Upper lobe of left lung (tissue), 6 donors: Measurements from ENCODE around the gene KLK1. TPM values are rescaled to one million over a fixed set of nuclear protein-coding genes. Genes with fewer than 3 reads are reported as not detected.

ENCODE experiments used
- ATAC-seq, 2 donors: fragments of 200-7000 bp; cut with Tn5 transposase; one replicate each; pipeline ENCODE4 v1.9.1; 2022; ENCODE audit warnings: mild to moderate bottlenecking in 2 of 2, moderate library complexity in 2 of 2; ENCODE audit not compliant: low FRiP score in 2 of 2
- DNase-seq, 2 donors: peaks; one replicate each; pipeline ENCODE4 v3.0.0-alpha.2; 2019 to 2020
- H3K27ac ChIP-seq, 4 donors: fragments of 200-600 bp; sonication (generic); one replicate each; pipeline ENCODE4 v1.5.1; 2016 to 2019
- H3K27me3 ChIP-seq, 4 donors: fragments of 200-600 bp; sonication (generic); one replicate each; pipeline ENCODE4 v1.5.1; 2017 to 2019
- H3K36me3 ChIP-seq, 4 donors: fragments of 200-600 bp; sonication (generic); one replicate each; pipeline ENCODE4 v1.5.1; 2016 to 2019
- H3K4me1 ChIP-seq, 4 donors: fragments of 200-600 bp; sonication (generic); one replicate each; pipeline ENCODE4 v1.5.1; 2018 to 2019
- H3K4me3 ChIP-seq, 4 donors: fragments of 200-600 bp; sonication (generic); one replicate each; pipeline ENCODE4 v1.5.1; 2017 to 2019; ENCODE audit warnings: mild to moderate bottlenecking in 2 of 4, moderate library complexity in 1 of 4
- H3K9me3 ChIP-seq, 4 donors: fragments of 200-600 bp; sonication (generic); one replicate each; pipeline ENCODE4 v1.5.1; 2018 to 2019
- EP300 ChIP-seq, 4 donors: sonication (generic); formaldehyde crosslinking; IDR thresholded peaks; one replicate each; pipeline ENCODE4 v1.5.1; 2017; ENCODE audit warnings: antibody characterized with exemption in 4 of 4, control low read depth in 2 of 4
- POLR2A ChIP-seq, 4 donors: fragments of 450-650 bp; IDR thresholded peaks; one replicate each; pipeline ENCODE4 v1.5.1; 2016 to 2017; ENCODE audit warnings: antibody characterized with exemption in 4 of 4, mild to moderate bottlenecking in 2 of 4
- POLR2AphosphoS5 ChIP-seq, 2 donors: sonication (generic); formaldehyde crosslinking; IDR thresholded peaks; one replicate each; pipeline ENCODE4 v1.5.1; 2017; ENCODE audit warnings: antibody characterized with exemption in 2 of 2
- WGBS, 2 donors: methylation state at CpG; one replicate each; pipeline ENCODE4 v1.1.5; 2017 to 2018; 5-methylcytosine and 5-hydroxymethylcytosine counted together
- total RNA-seq, 6 donors: library from RNA; depleted of rRNA in 4 of 6; stranded (reverse); fragments of >200 nt in 4 of 6; gene quantifications; one replicate each; pipeline versions ENCODE4 v1.1.0 to v1.2.1, GENCODE V29; 2016 to 2021
- TF ChIP-seq, protein P1 (sequence below), 6 experiments: fragments of 450-650 bp in 4 of 6; fragments of 200-600 bp in 2 of 6; sonication (generic) in 2 of 6; IDR thresholded peaks; one replicate each; pipeline ENCODE4 v1.5.1; 2016 to 2019; ENCODE audit warnings: antibody characterized with exemption in 6 of 6
- donor health status: DM: no; HTN: no; CAD: no; lungs with moderate emphysema.
- donor health status: DM: no; HTN: yes; CAD: no; lungs with severe emphysema.

KLK1 gene
- total RNA-seq, 6 donors from 2014 or later, result 1.3 to 3.3 (median 2.0) TPM; not detected in 3

DNA sequence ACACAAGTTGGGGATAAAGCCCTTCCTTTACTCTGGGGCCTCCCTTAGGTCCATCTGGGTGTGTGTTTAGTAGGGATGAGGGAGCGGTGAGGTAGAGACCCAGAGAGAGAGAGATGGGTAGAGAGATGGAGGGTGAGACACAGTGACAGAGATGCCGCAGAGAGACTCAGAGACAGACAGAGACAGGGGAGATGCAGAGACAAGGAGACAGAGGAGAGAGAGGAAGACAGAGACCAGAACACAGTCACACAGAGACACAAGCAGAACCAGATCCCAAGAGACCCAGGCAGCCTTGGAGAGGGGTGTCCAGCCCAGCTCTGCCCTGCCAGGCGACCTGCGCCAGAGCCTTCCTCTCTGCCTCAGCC lies 2.4 kb downstream of the KLK1 start:
- no peak for DNase-seq
- H3K9me3 ChIP-seq, result no peaks in the 10 kb centered on the region
- TF ChIP-seq POLR2AphosphoS5 (IDR thresholded peaks at IDR 0.05), result no peak
- peaks cover 0 to 38% (median 12%) of the 10 kb centered on the region in 4 donors for H3K27me3 ChIP-seq
- peaks cover 0 to 13% (median 8%) of the 10 kb centered on the region in 4 donors for H3K4me1 ChIP-seq
- H3K27ac ChIP-seq, result no peak overlapping the region
- H3K4me3 ChIP-seq, result no peak overlapping the region
- WGBS, 2 donors, result 47 to 61% methylated on average over 3 to 4 of the region's 4 CpGs
- no peak for ATAC-seq
- no peaks in the 10 kb centered on the region for H3K36me3 ChIP-seq

DNA sequence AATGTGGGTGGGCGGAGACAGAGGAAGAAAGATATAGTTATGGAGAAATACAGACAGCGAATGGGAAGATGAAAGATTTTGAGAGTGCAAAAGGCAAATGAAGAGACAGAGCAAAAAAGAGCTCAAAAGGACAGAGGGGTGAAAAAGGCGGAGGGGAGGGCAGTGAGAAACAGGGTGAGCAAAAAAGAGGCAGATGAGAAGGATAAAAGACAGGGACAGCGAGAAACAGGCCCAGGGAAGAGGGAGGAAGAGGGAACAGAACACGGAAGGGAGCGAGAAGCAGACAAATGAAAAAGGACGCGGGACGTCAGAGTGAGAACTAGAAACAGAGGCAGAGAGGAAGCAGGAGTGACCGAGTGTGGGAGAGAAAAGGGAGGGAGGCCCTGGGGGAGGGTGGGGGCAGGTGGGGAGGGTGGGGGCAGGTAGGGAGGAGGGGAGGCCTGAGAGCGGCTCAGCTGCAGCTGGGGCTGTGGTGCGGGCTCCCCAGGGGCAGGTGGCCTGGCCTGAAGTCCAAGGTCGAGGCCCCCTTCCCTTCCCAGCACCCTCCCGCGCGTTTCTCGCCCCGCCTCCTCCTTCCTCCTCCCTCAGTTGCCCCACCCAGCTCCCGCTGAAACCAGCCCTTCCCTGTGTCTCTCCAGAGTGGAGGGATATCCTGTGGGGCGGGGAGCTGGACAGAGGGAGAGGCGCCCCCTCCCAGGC lies 2.9 kb downstream of the KLK1 start:
- Histone ChIP-seq H3K27ac (no peak overlapping the region), H3K36me3 (no peaks in the 10 kb centered on the region), H3K9me3 (no peaks in the 10 kb centered on the region), H3K4me1 (peaks cover 0 to 13% (median 8%) of the 10 kb centered on the region in 4 donors), H3K27me3 (peaks cover 0 to 38% (median 12%) of the 10 kb centered on the region in 4 donors), H3K4me3 (peak overlapping the region in 1 of 4 donors; percentile 16)
- no peak for DNase-seq
- WGBS, 2 donors, result 6 to 7% methylated on average over 17 to 21 of the region's 21 CpGs
- peak in 1 of 2 donors; percentile 22 for ATAC-seq
- TF ChIP-seq, protein P1, sequence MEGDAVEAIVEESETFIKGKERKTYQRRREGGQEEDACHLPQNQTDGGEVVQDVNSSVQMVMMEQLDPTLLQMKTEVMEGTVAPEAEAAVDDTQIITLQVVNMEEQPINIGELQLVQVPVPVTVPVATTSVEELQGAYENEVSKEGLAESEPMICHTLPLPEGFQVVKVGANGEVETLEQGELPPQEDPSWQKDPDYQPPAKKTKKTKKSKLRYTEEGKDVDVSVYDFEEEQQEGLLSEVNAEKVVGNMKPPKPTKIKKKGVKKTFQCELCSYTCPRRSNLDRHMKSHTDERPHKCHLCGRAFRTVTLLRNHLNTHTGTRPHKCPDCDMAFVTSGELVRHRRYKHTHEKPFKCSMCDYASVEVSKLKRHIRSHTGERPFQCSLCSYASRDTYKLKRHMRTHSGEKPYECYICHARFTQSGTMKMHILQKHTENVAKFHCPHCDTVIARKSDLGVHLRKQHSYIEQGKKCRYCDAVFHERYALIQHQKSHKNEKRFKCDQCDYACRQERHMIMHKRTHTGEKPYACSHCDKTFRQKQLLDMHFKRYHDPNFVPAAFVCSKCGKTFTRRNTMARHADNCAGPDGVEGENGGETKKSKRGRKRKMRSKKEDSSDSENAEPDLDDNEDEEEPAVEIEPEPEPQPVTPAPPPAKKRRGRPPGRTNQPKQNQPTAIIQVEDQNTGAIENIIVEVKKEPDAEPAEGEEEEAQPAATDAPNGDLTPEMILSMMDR (IDR thresholded peaks at IDR 0.05), result no peak
- TF ChIP-seq POLR2AphosphoS5 (IDR thresholded peaks at IDR 0.05) (no peak), POLR2A (IDR thresholded peaks at IDR 0.05) (no peak), EP300 (IDR thresholded peaks at IDR 0.05) (no peak)

DNA sequence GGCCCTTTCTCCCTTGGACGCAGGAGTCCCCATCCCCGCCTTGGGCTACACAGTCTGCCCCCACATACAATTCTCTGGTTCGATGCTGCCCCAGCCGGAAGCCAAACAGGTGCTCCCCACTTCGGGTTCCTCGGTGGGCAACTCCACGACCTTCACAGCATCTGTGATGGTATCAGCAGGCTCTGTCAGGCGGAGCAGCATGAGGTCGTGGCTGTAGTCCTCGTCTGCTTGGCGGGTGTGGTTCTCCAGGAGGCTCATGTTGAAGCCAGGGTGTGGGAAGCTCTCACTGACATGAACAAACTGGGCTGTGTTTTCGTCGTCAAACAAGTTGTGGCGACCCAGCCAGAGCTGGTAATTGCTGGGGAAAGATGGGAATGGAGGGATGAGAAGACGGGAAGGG lies 3.5 kb downstream of the KLK1 start:
- H3K9me3 ChIP-seq, result no peaks in the 10 kb centered on the region
- no peak overlapping the region for H3K27ac ChIP-seq
- peaks cover 0 to 38% (median 12%) of the 10 kb centered on the region in 4 donors for H3K27me3 ChIP-seq
- TF ChIP-seq, protein P1 (IDR thresholded peaks at IDR 0.05), result no peak
- TF ChIP-seq POLR2A (IDR thresholded peaks at IDR 0.05) (no peak), POLR2AphosphoS5 (IDR thresholded peaks at IDR 0.05) (no peak), EP300 (IDR thresholded peaks at IDR 0.05) (no peak)
- no peak overlapping the region for H3K4me3 ChIP-seq
- DNase-seq (no peak), ATAC-seq (no peak)
- H3K4me1 ChIP-seq, result peaks cover 0 to 13% (median 8%) of the 10 kb centered on the region in 4 donors
- no peaks in the 10 kb centered on the region for H3K36me3 ChIP-seq
- 4 to 10% methylated on average over 8 to 10 of the region's 15 CpGs for WGBS, 2 donors

DNA sequence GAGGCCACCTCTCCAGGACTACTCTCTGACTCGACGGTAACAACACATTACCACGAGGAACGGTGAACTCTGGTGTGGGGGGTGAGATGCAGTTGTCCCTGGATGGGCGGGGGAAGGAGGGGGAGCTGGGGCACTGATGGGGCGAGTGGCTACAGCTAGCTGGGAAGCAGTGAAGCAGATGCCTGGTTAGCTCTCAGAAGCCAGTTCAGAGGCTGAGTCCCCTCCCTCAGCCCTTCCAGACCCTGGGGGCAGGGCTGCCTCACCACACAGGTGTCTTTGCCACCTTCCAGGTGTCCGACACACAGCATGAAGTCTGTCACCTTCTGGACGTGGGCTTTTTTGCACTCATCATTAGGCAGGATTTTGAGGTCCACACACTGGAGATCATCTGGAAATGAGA lies 4.0 kb downstream of the KLK1 start:
- H3K27me3 ChIP-seq, result peaks cover 0 to 38% (median 12%) of the 10 kb centered on the region in 4 donors
- DNase-seq (no peak), ATAC-seq (no peak)
- WGBS, 2 donors, result 19 to 20% methylated on average over 7 of the region's 8 CpGs
- no peaks in the 10 kb centered on the region for H3K9me3 ChIP-seq
- H3K4me1 ChIP-seq, result peaks cover 0 to 13% (median 8%) of the 10 kb centered on the region in 4 donors
- TF ChIP-seq EP300 (IDR thresholded peaks at IDR 0.05) (no peak), POLR2AphosphoS5 (IDR thresholded peaks at IDR 0.05) (no peak), POLR2A (IDR thresholded peaks at IDR 0.05) (no peak)
- TF ChIP-seq, protein P1 (IDR thresholded peaks at IDR 0.05), result no peak
- no peak overlapping the region for H3K4me3 ChIP-seq
- H3K27ac ChIP-seq, result no peak overlapping the region
- H3K36me3 ChIP-seq, result no peaks in the 10 kb centered on the region

DNA sequence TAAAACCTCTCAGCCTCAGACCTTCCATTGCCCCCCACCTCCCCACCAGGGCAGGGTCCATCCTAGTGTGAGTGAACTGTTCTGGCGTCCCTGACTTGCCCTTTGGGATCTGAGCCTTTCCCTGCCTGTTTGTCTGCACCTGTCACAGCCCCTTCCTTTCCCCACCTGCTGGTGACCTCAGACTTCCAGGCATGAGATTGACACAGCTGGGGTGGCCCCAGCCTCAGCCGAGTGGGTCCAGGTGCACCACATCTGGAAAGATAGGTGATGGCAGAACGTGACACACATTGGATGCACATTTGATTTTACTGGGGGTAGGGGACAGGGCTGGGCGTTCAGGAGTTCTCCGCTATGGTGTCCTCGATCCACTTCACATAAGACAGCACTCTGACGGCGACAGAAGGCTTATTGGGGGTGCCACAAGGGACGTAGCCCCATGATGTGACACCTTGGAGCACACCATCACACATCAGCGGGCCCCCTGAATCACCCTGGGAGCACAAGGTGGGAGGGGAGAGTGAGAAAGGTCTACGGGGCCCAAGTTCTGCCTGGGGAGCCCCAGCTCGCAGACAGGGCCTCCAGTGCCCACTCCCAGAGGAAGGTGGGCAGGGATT lies 4.6 kb downstream of the KLK1 start:
- no peak overlapping the region for H3K27ac ChIP-seq
- H3K9me3 ChIP-seq, result no peaks in the 10 kb centered on the region
- no peak for ATAC-seq
- no peak for DNase-seq
- H3K4me1 ChIP-seq, result peaks cover 0 to 13% (median 8%) of the 10 kb centered on the region in 4 donors
- H3K27me3 ChIP-seq, result peaks cover 0 to 37% (median 12%) of the 10 kb centered on the region in 4 donors
- no peak overlapping the region for H3K4me3 ChIP-seq
- no peaks in the 10 kb centered on the region for H3K36me3 ChIP-seq
- 61 to 66% methylated on average over 10 to 11 of the region's 12 CpGs for WGBS, 2 donors
- TF ChIP-seq POLR2AphosphoS5 (IDR thresholded peaks at IDR 0.05) (no peak), POLR2A (IDR thresholded peaks at IDR 0.05) (no peak), EP300 (IDR thresholded peaks at IDR 0.05) (no peak)
- TF ChIP-seq, protein P1 (IDR thresholded peaks at IDR 0.05), result no peak
